HepG2 (cell line): ENCODE data around the gene ITGB3.

Experiments used
- POLR2A ChIP-seq, 2 experiments: IDR thresholded peaks; 2 replicates each; pipeline ENCODE4 v1.6.1; 2011; ENCODE audit warnings: low read depth in 2 of 2, low read length in 2 of 2, mild to moderate bottlenecking in 1 of 2, moderate library complexity in 1 of 2; ENCODE audit not compliant: insufficient read depth in 1 of 2
- ZFP36L1 ChIP-seq: sonication (generic); formaldehyde crosslinking; IDR thresholded peaks from 2 replicates; pipeline ENCODE4 v1.8.0; 2022; ENCODE audit warnings: mild to moderate bottlenecking, missing genetic modification reagents, moderate library complexity
- ZMYM4 ChIP-seq: sonication (generic); formaldehyde crosslinking; IDR thresholded peaks from 2 replicates; pipeline ENCODE4 v1.8.1; 2023; ENCODE audit warnings: mild to moderate bottlenecking, missing genetic modification reagents
- ZNF704 ChIP-seq: sonication (generic); formaldehyde crosslinking; IDR thresholded peaks from 2 replicates; pipeline ENCODE4 v1.8.1; 2023; ENCODE audit warnings: mild to moderate bottlenecking, inconsistent platforms, moderate library complexity, missing genetic modification reagents, borderline replicate concordance
- ZNF850 ChIP-seq: sonication (generic); formaldehyde crosslinking; conservative IDR thresholded peaks from 2 replicates; pipeline ENCODE4 v1.9.0; 2021; ENCODE audit warnings: mild to moderate bottlenecking, missing genetic modification reagents
- TF ChIP-seq, protein P1 (sequence below): sonication (generic); formaldehyde crosslinking; IDR thresholded peaks from 2 replicates; pipeline ENCODE4 v1.5.0; 2020; ENCODE audit warnings: mild to moderate bottlenecking, missing genetic modification reagents, moderate library complexity
- TF ChIP-seq, protein P2 (sequence below): sonication (generic); formaldehyde crosslinking; IDR thresholded peaks from 2 replicates; pipeline ENCODE4 v1.4.0; 2020; ENCODE audit warnings: missing genetic modification reagents
- TF ChIP-seq, protein P3 (sequence below): sonication (generic); formaldehyde crosslinking; IDR thresholded peaks from 2 replicates; pipeline ENCODE4 v1.4.0; 2020; ENCODE audit warnings: mild to moderate bottlenecking, missing genetic modification reagents

- TF ChIP-seq, protein P1, sequence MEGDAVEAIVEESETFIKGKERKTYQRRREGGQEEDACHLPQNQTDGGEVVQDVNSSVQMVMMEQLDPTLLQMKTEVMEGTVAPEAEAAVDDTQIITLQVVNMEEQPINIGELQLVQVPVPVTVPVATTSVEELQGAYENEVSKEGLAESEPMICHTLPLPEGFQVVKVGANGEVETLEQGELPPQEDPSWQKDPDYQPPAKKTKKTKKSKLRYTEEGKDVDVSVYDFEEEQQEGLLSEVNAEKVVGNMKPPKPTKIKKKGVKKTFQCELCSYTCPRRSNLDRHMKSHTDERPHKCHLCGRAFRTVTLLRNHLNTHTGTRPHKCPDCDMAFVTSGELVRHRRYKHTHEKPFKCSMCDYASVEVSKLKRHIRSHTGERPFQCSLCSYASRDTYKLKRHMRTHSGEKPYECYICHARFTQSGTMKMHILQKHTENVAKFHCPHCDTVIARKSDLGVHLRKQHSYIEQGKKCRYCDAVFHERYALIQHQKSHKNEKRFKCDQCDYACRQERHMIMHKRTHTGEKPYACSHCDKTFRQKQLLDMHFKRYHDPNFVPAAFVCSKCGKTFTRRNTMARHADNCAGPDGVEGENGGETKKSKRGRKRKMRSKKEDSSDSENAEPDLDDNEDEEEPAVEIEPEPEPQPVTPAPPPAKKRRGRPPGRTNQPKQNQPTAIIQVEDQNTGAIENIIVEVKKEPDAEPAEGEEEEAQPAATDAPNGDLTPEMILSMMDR (CRISPR knock-in tag), result no peak; the same call in 1 of the 2 replicates
- TF ChIP-seq ZNF850 (CRISPR knock-in tag) (no peak), ZFP36L1 (CRISPR knock-in tag) (no peak), POLR2A (IDR thresholded peaks at IDR 0.05; ENCODE audit: insufficient read depth in 1 of 2, low read depth in 2 of 2, low read length in 2 of 2) (peak in 1 of 2 experiments; percentile 49; a peak in 1 of 4 replicates), ZNF704 (CRISPR knock-in tag) (no peak), ZMYM4 (CRISPR knock-in tag) (peak; percentile 41; the same call in 1 of the 2 replicates)
- TF ChIP-seq, protein P2, sequence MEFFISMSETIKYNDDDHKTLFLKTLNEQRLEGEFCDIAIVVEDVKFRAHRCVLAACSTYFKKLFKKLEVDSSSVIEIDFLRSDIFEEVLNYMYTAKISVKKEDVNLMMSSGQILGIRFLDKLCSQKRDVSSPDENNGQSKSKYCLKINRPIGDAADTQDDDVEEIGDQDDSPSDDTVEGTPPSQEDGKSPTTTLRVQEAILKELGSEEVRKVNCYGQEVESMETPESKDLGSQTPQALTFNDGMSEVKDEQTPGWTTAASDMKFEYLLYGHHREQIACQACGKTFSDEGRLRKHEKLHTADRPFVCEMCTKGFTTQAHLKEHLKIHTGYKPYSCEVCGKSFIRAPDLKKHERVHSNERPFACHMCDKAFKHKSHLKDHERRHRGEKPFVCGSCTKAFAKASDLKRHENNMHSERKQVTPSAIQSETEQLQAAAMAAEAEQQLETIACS (CRISPR knock-in tag), result no peak
- TF ChIP-seq, protein P3, sequence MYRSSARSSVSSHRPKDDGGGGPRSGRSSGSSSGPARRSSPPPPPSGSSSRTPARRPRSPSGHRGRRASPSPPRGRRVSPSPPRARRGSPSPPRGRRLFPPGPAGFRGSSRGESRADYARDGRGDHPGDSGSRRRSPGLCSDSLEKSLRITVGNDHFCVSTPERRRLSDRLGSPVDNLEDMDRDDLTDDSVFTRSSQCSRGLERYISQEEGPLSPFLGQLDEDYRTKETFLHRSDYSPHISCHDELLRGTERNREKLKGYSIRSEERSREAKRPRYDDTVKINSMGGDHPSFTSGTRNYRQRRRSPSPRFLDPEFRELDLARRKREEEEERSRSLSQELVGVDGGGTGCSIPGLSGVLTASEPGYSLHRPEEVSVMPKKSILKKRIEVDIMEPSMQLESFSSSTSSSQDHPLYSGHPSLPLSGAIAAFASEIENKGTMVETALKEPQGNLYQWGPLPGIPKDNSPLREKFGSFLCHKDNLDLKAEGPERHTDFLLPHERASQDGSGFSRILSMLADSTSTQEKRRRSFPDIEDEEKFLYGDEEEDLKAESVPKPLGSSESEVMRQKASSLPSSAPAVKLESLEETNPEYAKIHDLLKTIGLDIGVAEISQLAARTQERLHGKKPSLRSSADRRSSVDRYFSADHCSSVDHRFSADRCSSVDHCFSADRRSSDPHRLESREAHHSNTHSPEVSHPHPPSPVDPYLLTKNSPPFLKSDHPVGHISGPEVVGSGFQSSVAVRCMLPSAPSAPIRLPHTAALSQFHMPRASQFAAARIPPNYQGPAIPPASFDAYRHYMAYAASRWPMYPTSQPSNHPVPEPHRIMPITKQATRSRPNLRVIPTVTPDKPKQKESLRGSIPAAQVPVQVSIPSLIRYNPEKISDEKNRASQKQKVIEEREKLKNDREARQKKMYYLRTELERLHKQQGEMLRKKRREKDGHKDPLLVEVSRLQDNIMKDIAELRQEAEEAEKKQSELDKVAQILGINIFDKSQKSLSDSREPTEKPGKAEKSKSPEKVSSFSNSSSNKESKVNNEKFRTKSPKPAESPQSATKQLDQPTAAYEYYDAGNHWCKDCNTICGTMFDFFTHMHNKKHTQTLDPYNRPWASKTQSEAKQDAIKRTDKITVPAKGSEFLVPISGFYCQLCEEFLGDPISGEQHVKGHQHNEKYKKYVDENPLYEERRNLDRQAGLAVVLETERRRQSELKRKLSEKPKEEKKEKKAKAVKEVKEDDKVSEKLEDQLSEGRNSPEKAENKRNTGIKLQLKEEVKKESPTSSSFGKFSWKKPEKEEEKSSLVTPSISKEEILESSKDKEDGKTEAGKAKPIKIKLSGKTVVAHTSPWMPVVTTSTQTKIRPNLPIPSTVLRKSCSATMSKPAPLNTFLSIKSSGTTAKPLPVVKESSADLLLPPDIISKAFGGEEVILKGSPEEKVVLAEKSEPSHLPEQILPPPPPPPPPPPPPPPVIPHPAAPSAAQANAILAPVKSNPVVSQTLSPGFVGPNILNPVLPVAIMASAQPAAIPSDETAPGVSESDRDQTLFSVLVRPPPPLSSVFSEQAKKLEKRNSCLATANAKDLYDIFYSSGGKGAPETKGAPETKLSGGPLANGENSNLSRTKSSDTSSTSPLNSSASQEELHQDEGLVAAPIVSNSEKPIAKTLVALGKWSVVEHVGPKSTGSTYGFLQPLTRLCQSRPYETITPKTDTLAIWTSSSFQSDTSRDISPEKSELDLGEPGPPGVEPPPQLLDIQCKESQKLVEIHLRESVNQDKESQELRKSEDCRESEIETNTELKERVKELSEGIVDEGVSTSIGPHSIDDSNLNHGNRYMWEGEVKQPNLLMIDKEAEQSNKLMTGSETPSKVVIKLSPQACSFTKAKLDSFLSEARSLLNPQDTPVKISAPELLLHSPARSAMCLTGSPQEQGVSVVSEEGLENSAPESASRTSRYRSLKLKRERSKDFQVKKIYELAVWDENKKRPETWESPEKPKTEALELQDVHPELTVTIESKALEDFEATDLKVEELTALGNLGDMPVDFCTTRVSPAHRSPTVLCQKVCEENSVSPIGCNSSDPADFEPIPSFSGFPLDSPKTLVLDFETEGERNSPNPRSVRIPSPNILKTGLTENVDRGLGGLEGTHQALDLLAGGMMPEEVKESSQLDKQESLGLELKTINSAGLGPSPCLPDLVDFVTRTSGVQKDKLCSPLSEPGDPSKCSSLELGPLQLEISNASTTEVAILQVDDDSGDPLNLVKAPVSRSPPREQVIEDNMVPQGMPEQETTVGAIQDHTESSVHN (CRISPR knock-in tag), result no peak
Observed at GRCh38 chr17:47252209-47252608, 1.4 kb upstream of the ITGB3 start.
